Endothelial cell of umbilical vein (primary cell): ENCODE data around the gene ANKRD13B. TPM values are rescaled to one million over a fixed set of nuclear protein-coding genes. Genes with fewer than 3 reads are reported as not detected.

Experiments
- BruUV-seq: library from RNA; stranded (reverse); fragments of 400-500 nt; replicated peaks from 2 replicates; lab custom pipeline; 2021; lab: Mats Ljungman, UMichigan
- CTCF ChIA-PET: fragments of 300-600, 350-600 bp; sonication (Branson Sonifier 250); formaldehyde crosslinking; loops from one replicate; lab custom pipeline; 2021; ENCODE audit warnings: antibody characterized with exemption, inconsistent platforms; lab: Charles Lee
- POLR2A ChIA-PET: fragments of 300-600, 350-600 bp; sonication (Branson Sonifier 250); formaldehyde crosslinking; loops from one replicate; lab custom pipeline; 2021; ENCODE audit warnings: antibody characterized with exemption, inconsistent platforms; lab: Charles Lee
- DNase-seq: peaks from one replicate; pipeline ENCODE4 v3.0.0-alpha.2; 2011; ENCODE audit warnings: low read depth, low spot score
- FAIRE-seq: peaks from 2 replicates; lab custom pipeline; 2011; peaks lifted over from hg19 to GRCh38; lab: Jason Lieb, UNC
- H2AFZ ChIP-seq: 2 replicates; pipeline ENCODE4 v1.6.0; 2012; ENCODE audit warnings: low read depth, low read length, control low read depth, inconsistent platforms
- H3K27ac ChIP-seq: 2 replicates; pipeline ENCODE4 v1.5.1; 2011; ENCODE audit warnings: low read depth, mild to moderate bottlenecking, control low read depth, low read length, moderate library complexity; ENCODE audit not compliant: insufficient read depth
- H3K27me3 ChIP-seq, 2 experiments: 2 replicates each; pipeline versions ENCODE4 v1.6.0 to v1.6.1; 2011; ENCODE audit warnings: low read length in 2 of 2, mixed read lengths in 1 of 2; ENCODE audit not compliant: control insufficient read depth in 2 of 2, insufficient read depth in 2 of 2
- H3K36me3 ChIP-seq, 2 experiments: 2 replicates in 1 of 2; 3 replicates in 1 of 2; pipeline ENCODE4 v1.5.1; 2011; ENCODE audit warnings: low read length in 2 of 2, mild to moderate bottlenecking in 1 of 2, moderate library complexity in 1 of 2; ENCODE audit not compliant: control insufficient read depth in 2 of 2, insufficient read depth in 2 of 2; ENCODE audit errors: extremely low read depth in 1 of 2
- H3K4me1 ChIP-seq: 3 replicates; pipeline ENCODE4 v1.5.1; 2011; ENCODE audit warnings: mild to moderate bottlenecking, low read length; ENCODE audit not compliant: control insufficient read depth, insufficient read depth; ENCODE audit errors: extremely low read depth
- H3K4me2 ChIP-seq: 2 replicates; pipeline ENCODE4 v1.6.1; 2011; ENCODE audit warnings: low read length, control low read depth, mixed read lengths; ENCODE audit not compliant: insufficient read depth
- H3K4me3 ChIP-seq, 3 experiments: fragments of 200-600 bp in 1 of 3; sonication (generic), shearing (Covaris generic) in 1 of 3; replicated peaks in 1 of 3; 2 replicates each; pipeline ENCODE4 v1.5.1; 2011 to 2016; ENCODE audit warnings: control low read depth in 3 of 3, low read length in 3 of 3, mild to moderate bottlenecking in 2 of 3, inconsistent platforms in 1 of 3, low read depth in 1 of 3, moderate library complexity in 1 of 3; ENCODE audit not compliant: insufficient read depth in 1 of 3
- H3K79me2 ChIP-seq: 2 replicates; pipeline ENCODE4 v1.6.0; 2012; ENCODE audit warnings: low read length, inconsistent platforms; ENCODE audit not compliant: control insufficient read depth, insufficient read depth
- H3K9ac ChIP-seq: replicated peaks from 2 replicates; pipeline ENCODE3; 2011; ENCODE audit warnings: low read length, control low read depth; ENCODE audit not compliant: insufficient read depth; ENCODE audit errors: extremely low read depth
- H3K9me1 ChIP-seq: replicated peaks from 3 replicates; pipeline ENCODE4 v1.6.0; 2011; ENCODE audit warnings: mild to moderate bottlenecking, low read length; ENCODE audit not compliant: control insufficient read depth, insufficient read depth; ENCODE audit errors: extremely low read depth
- H3K9me3 ChIP-seq: replicated peaks from 2 replicates; pipeline ENCODE4 v1.5.1; 2012; ENCODE audit warnings: low read length, inconsistent platforms; ENCODE audit not compliant: control insufficient read depth, insufficient read depth
- H4K20me1 ChIP-seq: replicated peaks from 2 replicates; pipeline ENCODE3; 2011; ENCODE audit warnings: mild to moderate bottlenecking, low read length; ENCODE audit not compliant: control insufficient read depth, insufficient read depth; ENCODE audit errors: extremely low read depth
- CTCF ChIP-seq, 2 donors: IDR thresholded peaks; 1 replicate in 1 of 2; 2 replicates in 1 of 2; pipeline ENCODE4 v1.5.1; 2011; ENCODE audit warnings: low read length in 2 of 2, mild to moderate bottlenecking in 2 of 2, moderate library complexity in 2 of 2, control low read depth in 1 of 2, inconsistent platforms in 1 of 2, low read depth in 1 of 2; ENCODE audit not compliant: insufficient read depth in 1 of 2; ENCODE audit errors: extremely low read depth in 1 of 2
- EZH2 ChIP-seq: IDR thresholded peaks from 2 replicates; pipeline ENCODE4 v1.6.1; 2012; ENCODE audit warnings: borderline replicate concordance, low read depth, mild to moderate bottlenecking, moderate library complexity, low read length, inconsistent platforms; ENCODE audit not compliant: severe bottlenecking
- FOS ChIP-seq: IDR thresholded peaks from 2 replicates; pipeline ENCODE4 v1.6.1; 2011; ENCODE audit warnings: mild to moderate bottlenecking, low read length, moderate library complexity, borderline replicate concordance; ENCODE audit not compliant: insufficient read depth
- GATA2 ChIP-seq: IDR thresholded peaks from 2 replicates; pipeline ENCODE4 v1.7.0; 2011; ENCODE audit warnings: low read depth, mild to moderate bottlenecking, moderate library complexity, mixed read lengths, low read length; ENCODE audit not compliant: insufficient read length, insufficient read depth
- JUN ChIP-seq: IDR thresholded peaks from 2 replicates; pipeline ENCODE4 v1.6.1; 2011; ENCODE audit warnings: borderline replicate concordance, low read depth; ENCODE audit not compliant: insufficient read length, insufficient read depth
- MYC ChIP-seq: IDR thresholded peaks from one replicate; pipeline ENCODE4 v1.6.1; 2011; ENCODE audit warnings: mild to moderate bottlenecking, low read depth, low read length
- POLR2A ChIP-seq: IDR thresholded peaks from 2 replicates; pipeline ENCODE4 v1.6.1; 2012; ENCODE audit warnings: low read depth, mild to moderate bottlenecking, control low read depth, low read length
- POLR2AphosphoS5 ChIP-seq: IDR thresholded peaks from 2 replicates; pipeline ENCODE4 v1.6.1; 2012; ENCODE audit warnings: low read depth, mild to moderate bottlenecking, control low read depth, low read length, moderate library complexity; ENCODE audit not compliant: insufficient read depth
- dilution Hi-C: fragments of 300-500 bp; cut with MboI; formaldehyde crosslinking; loops from one replicate; pipeline ENCODE4 v1.15.0; 2019; ENCODE audit warnings: low sequenced_read_pairs; ENCODE audit not compliant: extremely low pct_ligation_motif_present
- intact Hi-C: fragments of 100-400 bp; cut with micrococcal nuclease; formaldehyde crosslinking; loops from one replicate; pipeline ENCODE4 v1.10.0; 2022
- polyA plus RNA-seq, 4 experiments: library from polyadenylated mRNA; depleted of rRNA in 3 of 4; stranded (reverse) in 3 of 4; unstranded in 1 of 4; fragments of >200 nt; gene quantifications; 2 replicates each; pipeline versions ENCODE4 v1.2.1 to v1.2.3, GENCODE V29; 2011 to 2012; ENCODE audit warnings: missing spikeins in 1 of 4
- total RNA-seq: library from RNA; stranded (reverse); gene quantifications from 2 replicates; pipeline ENCODE4 v1.2.3, GENCODE V29; 2021
- TF ChIP-seq, protein P1 (sequence below): IDR thresholded peaks from 2 replicates; pipeline ENCODE4 v1.6.1; 2011; ENCODE audit not compliant: insufficient read depth, insufficient read length

ANKRD13B gene
- total and polyA plus RNA-seq, 2 donors (not counting 3 experiments of a cell fraction or from before 2014, with no cell fraction given): 21.1 to 23.2 TPM

- Histone ChIP-seq H3K36me3 (peaks cover 3 to 8% of the 10 kb centered on the region in 2 experiments), H2AFZ (no peak overlapping the region), H3K27me3 (no peaks in the 10 kb centered on the region), H3K9ac (no peak overlapping the region), H4K20me1 (no peaks in the 10 kb centered on the region), H3K79me2 (no peaks in the 10 kb centered on the region), H3K9me3 (no peaks in the 10 kb centered on the region), H3K4me1 (peaks cover 7% of the 10 kb centered on the region), H3K4me3 (no peak overlapping the region), H3K4me2 (no peak overlapping the region), H3K9me1 (no peaks in the 10 kb centered on the region), H3K27ac (no peak overlapping the region)
- FAIRE-seq (no peak), DNase-seq (no peak)
- no TSS peak for BruUV-seq
- TF ChIP-seq, protein P1, sequence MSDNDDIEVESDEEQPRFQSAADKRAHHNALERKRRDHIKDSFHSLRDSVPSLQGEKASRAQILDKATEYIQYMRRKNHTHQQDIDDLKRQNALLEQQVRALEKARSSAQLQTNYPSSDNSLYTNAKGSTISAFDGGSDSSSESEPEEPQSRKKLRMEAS: no peak
- TF ChIP-seq JUN (no peak), MYC (no peak), POLR2AphosphoS5 (no peak), EZH2 (no peak), FOS (no peak), GATA2 (no peak), POLR2A (no peak), CTCF (IDR thresholded peaks at IDR 0.05; ENCODE audit: extremely low read depth in 1 of 2, insufficient read depth in 1 of 2, low read depth in 1 of 2, low read length in 2 of 2) (no peak)
- ChIA-PET CTCF (interaction anchor here (0.9 to 1.4 kb wide), 3 partner anchors 13 to 149 kb away, joined by 3 to 4 read pairs (median 3); no protein-coding TSS in a partner anchor), POLR2A (no interaction called here)
- intact Hi-C loops (no loop called here), dilution Hi-C loops (no loop called here)
These were observed 66.2 kb downstream of the ANKRD13B start for GRCh38 chr17:29659155-29659554.
